PC-3 (cell line): ENCODE data around the gene CSRP3. TPM values are rescaled to one million over a fixed set of nuclear protein-coding genes. Genes with fewer than 3 reads are reported as not detected.

Experiments used
- ATAC-seq: fragments of 200-7000 bp; cut with Tn5 transposase; 2 replicates; pipeline ENCODE4 v1.9.1; 2020; ENCODE audit warnings: mild to moderate bottlenecking, moderate library complexity
- BruUV-seq: library from RNA; stranded (reverse); fragments of 400-500 nt; replicated peaks from 2 replicates; lab custom pipeline; 2021; lab: Mats Ljungman, UMichigan
- CTCF ChIA-PET: fragments of 300-600 bp; sonication (Branson Sonifier 250); formaldehyde crosslinking; loops from one replicate; lab custom pipeline; 2022; ENCODE audit warnings: antibody characterized with exemption; lab: Charles Lee
- POLR2A ChIA-PET: fragments of 300-600 bp; sonication (Branson Sonifier 250); formaldehyde crosslinking; loops from one replicate; lab custom pipeline; 2022; ENCODE audit warnings: antibody characterized with exemption; ENCODE audit not compliant: unreplicated experiment; lab: Charles Lee
- DNase-seq: peaks from one replicate; pipeline ENCODE4 v3.0.0-alpha.2; 2015
- H2AFZ ChIP-seq: fragments of 300-600 bp; sonication (generic); 2 replicates; pipeline ENCODE4 v1.6.0; 2016; ENCODE audit warnings: antibody characterized with exemption, low read length
- H3F3A ChIP-seq: fragments of 300-600 bp; sonication (generic); one replicate; pipeline ENCODE4 v1.6.0; 2017; ENCODE audit warnings: antibody characterized with exemption, low read length, control low read depth, mild to moderate bottlenecking; ENCODE audit not compliant: unreplicated experiment
- H3K27ac ChIP-seq: fragments of 300-600 bp; sonication (generic); 2 replicates; pipeline ENCODE4 v1.5.1; 2016; ENCODE audit warnings: mild to moderate bottlenecking, low read length
- H3K27me3 ChIP-seq: fragments of 300-600 bp; sonication (generic); 2 replicates; pipeline ENCODE4 v1.6.1; 2016; ENCODE audit warnings: low read length, mixed read lengths
- H3K36me3 ChIP-seq: fragments of 300-600 bp; sonication (generic); 2 replicates; pipeline ENCODE4 v1.6.1; 2016; ENCODE audit warnings: low read depth, mixed run types, low read length, mixed read lengths
- H3K4me1 ChIP-seq: fragments of 300-600 bp; sonication (generic); 2 replicates; pipeline ENCODE4 v1.5.1; 2016; ENCODE audit warnings: low read length; ENCODE audit not compliant: insufficient read depth
- H3K4me2 ChIP-seq: fragments of 300-600 bp; sonication (generic); 2 replicates; pipeline ENCODE4 v1.6.0; 2016; ENCODE audit warnings: low read length
- H3K4me3 ChIP-seq: fragments of 300-600 bp; sonication (generic); 2 replicates; pipeline ENCODE4 v1.5.1; 2016; ENCODE audit warnings: mild to moderate bottlenecking, low read length, mixed read lengths
- H3K79me2 ChIP-seq: fragments of 300-600 bp; sonication (generic); 2 replicates; pipeline ENCODE4 v1.6.1; 2017; ENCODE audit warnings: low read length, mixed read lengths
- H3K9ac ChIP-seq: fragments of 300-600 bp; sonication (generic); 2 replicates; pipeline ENCODE4 v1.6.0; 2016; ENCODE audit warnings: mild to moderate bottlenecking, low read length
- H3K9me2 ChIP-seq: fragments of 300-600 bp; sonication (generic); replicated peaks from 2 replicates; pipeline ENCODE4 v1.6.1; 2016; ENCODE audit warnings: mixed run types, low read length, mixed read lengths
- H3K9me3 ChIP-seq: fragments of 300-600 bp; sonication (generic); 2 replicates; pipeline ENCODE4 v1.6.1; 2016; ENCODE audit warnings: low read length, mixed read lengths
- H4K20me1 ChIP-seq: fragments of 300-600 bp; sonication (generic); 2 replicates; pipeline ENCODE4 v1.6.1; 2016; ENCODE audit warnings: low read length, mixed read lengths
- EZH2 ChIP-seq: fragments of 300-600 bp; sonication (generic); IDR thresholded peaks from one replicate; pipeline ENCODE4 v1.6.1; 2017; ENCODE audit warnings: antibody characterized with exemption, mild to moderate bottlenecking, low read length; ENCODE audit not compliant: unreplicated experiment
- EZH2phosphoT487 ChIP-seq: fragments of 300-600 bp; sonication (generic); IDR thresholded peaks from 2 replicates; pipeline ENCODE4 v1.6.1; 2018; ENCODE audit warnings: mild to moderate bottlenecking, antibody characterized with exemption, low read length, borderline replicate concordance
- intact Hi-C: fragments of 100-400 bp; cut with micrococcal nuclease; formaldehyde crosslinking; loops from 2 replicates; pipeline ENCODE4 v1.9.0; 2023
- total RNA-seq: library from RNA; depleted of rRNA; stranded (reverse); fragments of >200 nt; gene quantifications from 2 replicates; pipeline ENCODE4 v1.2.3, GENCODE V29; 2014
- TF ChIP-seq, protein P1 (sequence below): fragments of 300-600 bp; sonication (generic); conservative IDR thresholded peaks from 2 replicates; pipeline ENCODE4 v1.5.1; 2017; ENCODE audit warnings: antibody characterized with exemption, low read depth, mild to moderate bottlenecking, low read length

The CSRP3 gene
- total RNA-seq, 1 experiment from 2014 or later, result not detected

DNA sequence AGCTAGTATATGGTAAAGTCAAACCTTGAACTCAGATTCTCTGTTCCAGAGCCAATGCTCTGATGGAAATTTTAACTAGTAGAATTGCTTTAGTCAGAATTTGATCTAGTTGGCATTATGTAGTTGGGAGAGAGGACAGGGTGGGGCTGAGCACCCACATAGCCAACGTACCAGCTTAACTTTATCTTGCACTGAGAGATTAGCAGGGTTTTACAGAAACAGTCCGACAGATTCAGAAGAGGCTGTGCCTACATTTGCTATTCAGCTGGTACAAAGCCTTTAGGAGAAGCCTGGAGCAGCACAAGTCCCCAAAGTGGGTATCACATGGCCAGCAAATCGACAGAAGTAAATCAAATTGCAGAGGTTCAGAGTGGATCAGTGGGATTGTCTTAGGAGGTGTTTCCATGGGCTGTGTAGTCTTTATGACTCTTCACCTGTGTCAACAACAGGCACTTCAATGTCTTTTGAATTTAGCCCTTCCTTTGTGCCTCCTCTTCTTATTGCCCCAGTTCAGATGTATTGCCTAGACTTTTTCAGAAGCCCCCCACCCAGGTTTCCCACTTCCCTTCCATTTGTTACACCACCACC lies 7.3 kb upstream of the CSRP3 start:
- no peaks in the 10 kb centered on the region for H3K4me1 ChIP-seq
- H3K9ac ChIP-seq, result no peak overlapping the region
- ChIA-PET CTCF (no interaction called here), POLR2A (no interaction called here)
- H4K20me1 ChIP-seq, result no peaks in the 10 kb centered on the region
- no peak overlapping the region for H2AFZ ChIP-seq
- no peak for ATAC-seq
- H3K27ac ChIP-seq, result no peak overlapping the region
- no peaks in the 10 kb centered on the region for H3K79me2 ChIP-seq
- H3F3A ChIP-seq, result no peaks in the 10 kb centered on the region
- no peak for TF ChIP-seq EZH2
- TF ChIP-seq EZH2phosphoT487, result no peak
- TF ChIP-seq, protein P1, sequence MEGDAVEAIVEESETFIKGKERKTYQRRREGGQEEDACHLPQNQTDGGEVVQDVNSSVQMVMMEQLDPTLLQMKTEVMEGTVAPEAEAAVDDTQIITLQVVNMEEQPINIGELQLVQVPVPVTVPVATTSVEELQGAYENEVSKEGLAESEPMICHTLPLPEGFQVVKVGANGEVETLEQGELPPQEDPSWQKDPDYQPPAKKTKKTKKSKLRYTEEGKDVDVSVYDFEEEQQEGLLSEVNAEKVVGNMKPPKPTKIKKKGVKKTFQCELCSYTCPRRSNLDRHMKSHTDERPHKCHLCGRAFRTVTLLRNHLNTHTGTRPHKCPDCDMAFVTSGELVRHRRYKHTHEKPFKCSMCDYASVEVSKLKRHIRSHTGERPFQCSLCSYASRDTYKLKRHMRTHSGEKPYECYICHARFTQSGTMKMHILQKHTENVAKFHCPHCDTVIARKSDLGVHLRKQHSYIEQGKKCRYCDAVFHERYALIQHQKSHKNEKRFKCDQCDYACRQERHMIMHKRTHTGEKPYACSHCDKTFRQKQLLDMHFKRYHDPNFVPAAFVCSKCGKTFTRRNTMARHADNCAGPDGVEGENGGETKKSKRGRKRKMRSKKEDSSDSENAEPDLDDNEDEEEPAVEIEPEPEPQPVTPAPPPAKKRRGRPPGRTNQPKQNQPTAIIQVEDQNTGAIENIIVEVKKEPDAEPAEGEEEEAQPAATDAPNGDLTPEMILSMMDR, result no peak
- no peak for DNase-seq
- H3K9me2 ChIP-seq, result no peaks in the 10 kb centered on the region
- H3K27me3 ChIP-seq, result peaks cover 10% of the 10 kb centered on the region
- no peak overlapping the region for H3K4me2 ChIP-seq
- BruUV-seq, result no TSS peak
- intact Hi-C loops, result no loop called here
- H3K36me3 ChIP-seq, result no peaks in the 10 kb centered on the region
- no peaks in the 10 kb centered on the region for H3K9me3 ChIP-seq
- H3K4me3 ChIP-seq, result no peak overlapping the region

DNA sequence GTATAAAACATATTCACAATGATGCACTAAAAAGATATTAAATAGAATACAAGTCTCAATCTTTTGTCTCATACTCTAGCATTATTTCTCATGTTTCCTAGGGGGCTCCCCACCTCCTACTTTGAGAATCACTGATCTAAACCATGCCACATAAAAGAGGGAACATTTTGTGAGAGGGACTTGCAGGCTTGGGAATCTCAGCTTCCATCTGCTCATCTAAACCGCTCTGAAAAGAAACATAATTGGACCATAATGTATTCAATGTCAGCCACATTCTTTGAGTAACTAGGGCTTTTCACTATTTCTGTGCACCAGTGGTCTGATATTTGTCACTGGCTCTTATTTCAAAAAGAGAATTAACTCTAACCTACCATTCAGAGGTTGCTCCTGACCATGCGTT lies 6.4 kb upstream of the CSRP3 start:
- Histone ChIP-seq H4K20me1 (no peaks in the 10 kb centered on the region), H3K4me3 (no peak overlapping the region), H3K4me1 (no peaks in the 10 kb centered on the region), H3K9me3 (no peaks in the 10 kb centered on the region), H3K9me2 (no peaks in the 10 kb centered on the region), H3K36me3 (no peaks in the 10 kb centered on the region), H2AFZ (no peak overlapping the region), H3K27ac (no peak overlapping the region), H3F3A (no peaks in the 10 kb centered on the region), H3K27me3 (peaks cover 10% of the 10 kb centered on the region), H3K79me2 (no peaks in the 10 kb centered on the region), H3K9ac (no peak overlapping the region), H3K4me2 (no peak overlapping the region)
- ChIA-PET POLR2A (no interaction called here), CTCF (no interaction called here)
- no TSS peak for BruUV-seq
- TF ChIP-seq EZH2 (no peak), EZH2phosphoT487 (no peak)
- TF ChIP-seq, protein P1, result no peak
- no peak for ATAC-seq
- DNase-seq, result no peak
- intact Hi-C loops, result no loop called here

DNA sequence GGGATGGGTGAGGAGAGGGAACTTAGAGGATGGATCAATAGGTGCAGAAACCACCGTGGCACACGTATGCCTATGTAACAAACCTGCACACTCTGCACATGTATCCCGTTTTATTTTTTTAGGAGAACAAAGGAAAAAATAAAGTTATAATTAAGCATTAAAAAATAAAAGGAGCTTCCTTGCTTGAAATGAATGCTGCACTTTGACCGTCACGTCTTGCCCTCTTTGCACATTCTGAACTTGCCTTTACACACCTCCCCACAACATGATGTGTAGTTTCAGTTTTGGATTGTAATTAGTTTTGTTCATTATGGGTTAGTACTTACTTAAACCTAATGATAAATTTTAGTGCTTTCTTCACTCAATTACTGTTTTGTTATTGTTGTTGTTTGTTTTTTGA lies 3.1 kb upstream of the CSRP3 start:
- ChIA-PET CTCF (no interaction called here), POLR2A (no interaction called here)
- no peak overlapping the region for H2AFZ ChIP-seq
- H4K20me1 ChIP-seq, result no peaks in the 10 kb centered on the region
- TF ChIP-seq, protein P1, result no peak
- TF ChIP-seq EZH2 (no peak), EZH2phosphoT487 (no peak)
- BruUV-seq, result no TSS peak
- H3K9me3 ChIP-seq, result no peaks in the 10 kb centered on the region
- no peak for ATAC-seq
- H3K27ac ChIP-seq, result no peak overlapping the region
- no peak overlapping the region for H3K4me3 ChIP-seq
- H3F3A ChIP-seq, result no peaks in the 10 kb centered on the region
- no peaks in the 10 kb centered on the region for H3K9me2 ChIP-seq
- H3K27me3 ChIP-seq, result peaks cover 10% of the 10 kb centered on the region
- peaks cover 24% of the 10 kb centered on the region for H3K4me1 ChIP-seq
- H3K36me3 ChIP-seq, result no peaks in the 10 kb centered on the region
- no peaks in the 10 kb centered on the region for H3K79me2 ChIP-seq
- H3K4me2 ChIP-seq, result no peak overlapping the region
- H3K9ac ChIP-seq, result no peak overlapping the region
- intact Hi-C loops, result no loop called here
- DNase-seq, result no peak
